Nephron progenitor cell (in vitro differentiated cells): Measurements from ENCODE around the gene GRID2.

Experiments used
- DNase-seq: peaks from one replicate; pipeline ENCODE4 v3.0.0; 2021
- H3K27ac Mint-ChIP-seq: 2 replicates; pipeline ENCODE4 v1.8.0; 2021; ENCODE audit warnings: mild to moderate bottlenecking, moderate library complexity, mixed read lengths
- H3K27me3 Mint-ChIP-seq: 2 replicates; pipeline ENCODE4 v1.8.0; 2021; ENCODE audit warnings: mild to moderate bottlenecking, low read depth, mixed read lengths; ENCODE audit not compliant: poor library complexity
- H3K36me3 Mint-ChIP-seq: 2 replicates; pipeline ENCODE4 v1.8.0; 2021; ENCODE audit warnings: low read depth, mixed read lengths
- H3K4me1 Mint-ChIP-seq: 2 replicates; pipeline ENCODE4 v1.8.0; 2021; ENCODE audit warnings: mixed read lengths
- H3K4me3 Mint-ChIP-seq: 2 replicates; pipeline ENCODE4 v1.8.0; 2021; ENCODE audit warnings: mild to moderate bottlenecking, moderate library complexity, mixed read lengths
- H3K9me3 Mint-ChIP-seq: 2 replicates; pipeline ENCODE4 v1.8.0; 2021; ENCODE audit warnings: mild to moderate bottlenecking, moderate library complexity, mixed read lengths
- TF ChIP-seq, protein P1 (sequence below): fragments of 200-600 bp; sonication (generic); IDR thresholded peaks from 2 replicates; pipeline ENCODE4 v1.5.0; 2021; ENCODE audit warnings: antibody characterized with exemption

GRID2 gene

DNA sequence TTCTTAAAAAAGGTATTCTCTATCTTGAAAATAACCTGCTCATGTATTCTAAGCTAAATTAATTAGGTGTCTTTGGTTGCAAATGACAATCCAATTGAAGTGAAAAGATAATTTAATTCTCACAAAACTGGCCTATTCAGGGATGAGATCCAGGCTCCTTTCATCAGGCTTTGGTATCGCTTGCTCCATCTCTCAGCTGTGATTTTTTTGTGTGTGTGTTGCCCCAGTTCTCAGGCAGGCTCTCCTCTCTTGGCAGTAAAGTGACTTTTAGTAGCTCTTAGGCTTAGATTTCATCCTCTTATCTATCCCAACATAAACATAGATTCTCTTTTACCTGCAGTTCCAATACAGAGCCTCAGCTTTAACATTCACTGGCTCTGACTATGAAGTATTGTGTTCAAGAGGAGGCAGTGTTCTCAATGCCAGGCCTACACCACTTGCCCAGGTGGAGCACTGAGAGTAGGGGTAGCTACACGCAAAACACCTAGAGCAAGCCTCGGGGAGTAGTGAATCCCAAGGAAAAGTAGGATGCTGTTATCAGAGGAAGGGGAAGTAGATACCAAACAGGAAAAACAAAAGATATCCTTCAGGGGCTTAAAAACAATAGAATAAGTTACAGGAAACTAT, 1132.3 kb downstream of the GRID2 start:
- H3K4me1 Mint-ChIP-seq: no peaks in the 10 kb centered on the region
- no peak for DNase-seq
- no peak overlapping the region for H3K27ac Mint-ChIP-seq
- no peak overlapping the region for H3K4me3 Mint-ChIP-seq
- H3K36me3 Mint-ChIP-seq: no peaks in the 10 kb centered on the region
- no peaks in the 10 kb centered on the region for H3K27me3 Mint-ChIP-seq
- no peaks in the 10 kb centered on the region for H3K9me3 Mint-ChIP-seq
- TF ChIP-seq, protein P1, sequence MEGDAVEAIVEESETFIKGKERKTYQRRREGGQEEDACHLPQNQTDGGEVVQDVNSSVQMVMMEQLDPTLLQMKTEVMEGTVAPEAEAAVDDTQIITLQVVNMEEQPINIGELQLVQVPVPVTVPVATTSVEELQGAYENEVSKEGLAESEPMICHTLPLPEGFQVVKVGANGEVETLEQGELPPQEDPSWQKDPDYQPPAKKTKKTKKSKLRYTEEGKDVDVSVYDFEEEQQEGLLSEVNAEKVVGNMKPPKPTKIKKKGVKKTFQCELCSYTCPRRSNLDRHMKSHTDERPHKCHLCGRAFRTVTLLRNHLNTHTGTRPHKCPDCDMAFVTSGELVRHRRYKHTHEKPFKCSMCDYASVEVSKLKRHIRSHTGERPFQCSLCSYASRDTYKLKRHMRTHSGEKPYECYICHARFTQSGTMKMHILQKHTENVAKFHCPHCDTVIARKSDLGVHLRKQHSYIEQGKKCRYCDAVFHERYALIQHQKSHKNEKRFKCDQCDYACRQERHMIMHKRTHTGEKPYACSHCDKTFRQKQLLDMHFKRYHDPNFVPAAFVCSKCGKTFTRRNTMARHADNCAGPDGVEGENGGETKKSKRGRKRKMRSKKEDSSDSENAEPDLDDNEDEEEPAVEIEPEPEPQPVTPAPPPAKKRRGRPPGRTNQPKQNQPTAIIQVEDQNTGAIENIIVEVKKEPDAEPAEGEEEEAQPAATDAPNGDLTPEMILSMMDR: no peak

DNA sequence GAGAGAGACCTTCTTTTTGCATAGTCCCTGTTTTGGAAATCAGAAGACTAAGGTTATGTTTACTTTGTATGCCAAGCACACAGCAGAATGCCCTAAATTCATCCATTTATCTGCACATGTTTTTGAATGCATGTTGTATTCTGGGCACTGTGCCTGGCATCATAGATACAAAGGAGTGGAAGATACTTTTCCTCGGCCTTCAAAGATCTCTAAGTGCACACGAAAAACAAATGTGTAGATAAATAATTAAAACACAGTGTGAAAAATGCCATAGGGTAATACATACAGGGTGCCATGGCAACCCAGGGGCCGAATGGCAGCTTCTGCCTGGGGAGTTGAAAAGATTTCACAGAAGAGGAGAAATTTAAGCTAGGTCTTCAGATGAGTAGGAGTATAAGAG, 1134.2 kb downstream of the GRID2 start:
- DNase-seq: no peak

DNA sequence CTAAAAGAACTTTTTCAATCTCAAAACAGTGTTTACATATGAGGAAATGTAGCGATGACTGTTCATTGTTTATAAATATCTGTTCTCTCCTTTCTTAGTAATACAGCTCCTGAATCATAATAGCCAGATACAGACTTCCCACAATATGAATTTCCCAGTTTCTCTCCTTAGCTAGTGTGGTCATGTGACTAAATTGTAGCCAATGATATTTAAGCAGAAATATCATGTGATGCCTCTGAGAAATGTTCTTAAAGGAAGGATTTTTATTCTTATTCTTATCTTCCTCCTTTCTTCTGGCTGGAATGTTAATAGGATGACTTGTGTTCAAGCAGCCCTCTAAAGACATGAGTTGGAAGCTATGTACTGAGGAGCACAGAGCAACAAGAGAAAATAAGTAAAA, 1141.1 kb downstream of the GRID2 start:
- H3K4me3 Mint-ChIP-seq: no peak overlapping the region
- H3K27me3 Mint-ChIP-seq: no peaks in the 10 kb centered on the region
- TF ChIP-seq, protein P1: no peak
- H3K4me1 Mint-ChIP-seq: no peaks in the 10 kb centered on the region
- no peak for DNase-seq
- H3K36me3 Mint-ChIP-seq: no peaks in the 10 kb centered on the region
- no peak overlapping the region for H3K27ac Mint-ChIP-seq
- H3K9me3 Mint-ChIP-seq: no peaks in the 10 kb centered on the region

More for the DNA sequence above, 1134.2 kb downstream of the GRID2 start:
- Mint-ChIP-seq H3K9me3 (no peaks in the 10 kb centered on the region), H3K36me3 (no peaks in the 10 kb centered on the region), H3K27ac (no peak overlapping the region), H3K4me1 (no peaks in the 10 kb centered on the region), H3K4me3 (no peak overlapping the region), H3K27me3 (no peaks in the 10 kb centered on the region)
- TF ChIP-seq, protein P1: no peak

DNA sequence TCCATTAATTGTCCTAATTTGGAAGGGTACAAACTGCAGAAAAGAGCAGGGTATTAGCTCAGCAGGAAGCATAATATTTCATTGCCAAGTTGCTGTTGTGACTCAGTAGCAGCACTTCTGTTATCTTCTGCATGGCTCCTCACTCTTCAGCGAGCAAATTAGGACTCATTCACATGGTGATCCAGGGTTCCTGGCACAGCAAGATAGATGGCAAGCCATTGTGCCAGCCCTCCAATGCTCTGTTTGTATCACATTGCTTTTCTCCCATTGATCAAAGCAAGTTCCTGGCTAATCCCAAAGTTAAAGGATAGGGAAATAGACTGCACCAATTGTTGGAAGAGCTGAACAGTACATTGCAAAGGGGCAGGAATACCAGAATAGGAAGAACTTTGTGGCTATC, 1142.3 kb downstream of the GRID2 start:
- Mint-ChIP-seq H3K4me3 (no peak overlapping the region), H3K27ac (no peak overlapping the region), H3K27me3 (no peaks in the 10 kb centered on the region), H3K36me3 (no peaks in the 10 kb centered on the region), H3K4me1 (no peaks in the 10 kb centered on the region), H3K9me3 (no peaks in the 10 kb centered on the region)
- TF ChIP-seq, protein P1: no peak
- no peak for DNase-seq

DNA sequence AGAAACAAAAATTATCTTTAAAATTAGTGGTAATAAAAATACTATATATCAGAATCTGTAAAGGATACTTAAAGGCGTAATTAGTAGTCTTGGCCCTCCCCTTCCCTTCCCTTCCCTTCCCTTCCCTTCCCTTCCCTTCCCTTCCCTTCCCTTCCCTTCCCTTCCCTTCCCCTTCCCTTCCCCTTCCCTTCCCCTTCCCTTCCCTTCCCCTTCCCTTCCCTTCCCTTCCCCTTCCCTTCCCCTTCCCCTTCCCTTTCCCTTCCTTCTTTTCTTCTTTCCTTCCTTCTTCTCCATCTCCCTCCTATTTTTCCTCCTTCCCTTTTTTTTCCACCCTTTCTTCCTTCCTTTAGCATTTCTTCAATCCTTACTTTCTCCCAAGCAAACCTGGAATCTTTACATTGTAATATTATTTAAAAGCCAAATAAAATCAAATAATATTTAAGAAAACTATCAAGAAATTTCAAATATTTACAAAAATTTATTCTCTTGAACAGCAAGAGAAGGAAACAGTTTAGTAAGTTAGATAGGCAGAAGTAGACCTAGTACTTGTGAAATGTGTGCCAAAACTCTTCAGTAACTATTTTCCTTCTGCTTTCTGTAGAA, 1145.0 kb downstream of the GRID2 start:
- no peaks in the 10 kb centered on the region for H3K4me1 Mint-ChIP-seq
- TF ChIP-seq, protein P1: no peak
- no peaks in the 10 kb centered on the region for H3K9me3 Mint-ChIP-seq
- no peak for DNase-seq
- H3K4me3 Mint-ChIP-seq: no peak overlapping the region
- no peaks in the 10 kb centered on the region for H3K27me3 Mint-ChIP-seq
- H3K36me3 Mint-ChIP-seq: no peaks in the 10 kb centered on the region
- H3K27ac Mint-ChIP-seq: no peak overlapping the region

DNA sequence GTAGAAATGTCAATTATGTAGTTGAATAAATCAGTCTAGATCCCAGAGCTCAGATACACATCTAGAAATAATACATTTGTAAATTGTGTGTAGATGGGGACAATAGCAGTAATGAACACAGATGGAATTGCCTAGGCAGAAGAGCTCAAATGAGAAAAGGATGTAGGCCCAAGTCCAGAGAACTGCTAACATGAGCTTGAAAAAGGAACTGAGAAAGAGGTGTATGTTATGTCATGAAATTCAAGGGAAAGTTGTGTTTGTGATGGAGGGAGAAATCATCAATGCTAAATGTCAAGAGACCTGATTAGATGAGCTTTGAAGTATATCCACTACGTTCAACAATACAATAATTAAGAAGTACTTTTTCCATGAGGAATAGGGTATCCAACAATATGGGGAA, 1148.2 kb downstream of the GRID2 start:
- H3K27ac Mint-ChIP-seq: no peak overlapping the region
- H3K9me3 Mint-ChIP-seq: no peaks in the 10 kb centered on the region
- no peaks in the 10 kb centered on the region for H3K36me3 Mint-ChIP-seq

More for the DNA sequence above, 1148.2 kb downstream of the GRID2 start:
- H3K4me1 Mint-ChIP-seq: no peaks in the 10 kb centered on the region
- no peak overlapping the region for H3K4me3 Mint-ChIP-seq
- TF ChIP-seq, protein P1: no peak
- DNase-seq: no peak
- no peaks in the 10 kb centered on the region for H3K27me3 Mint-ChIP-seq
